CD4-positive, alpha-beta T cell treated with Interferon gamma for 1 hour (primary cell): ENCODE measurements around the gene ANKRD24.
"Not testable (repeated sequence)": the region's sequence is repeated elsewhere in the genome, so short reads cannot be mapped to it uniquely, and the experiment has no call there.

ENCODE experiments used
- DNase-seq: peaks from one replicate; pipeline ENCODE4 v3.0.0-alpha.2; 2020

ANKRD24 gene

GRCh38 chr19:4182084-4182810 is at the start of gene ANKRD24, which contains the start of gene SIRT6:
TSS of gene ANKRD24 (plus strand) at chr19:4182689. CDS start at chr19:4186426, 3,737 bp downstream.
TSS of gene SIRT6 (minus strand) at chr19:4182563. CDS start at chr19:4182539, 24 bp downstream.
- peak; percentile 96 for DNase-seq

GRCh38 chr19:4134351-4134750 is 48.1 kb upstream of the ANKRD24 start:
- DNase-seq: no peak

GRCh38 chr19:4135386-4135785 is 47.1 kb upstream of the ANKRD24 start:
- DNase-seq: not testable (repeated sequence)

- DNase-seq: no peak
These were observed 45.8 kb upstream of the ANKRD24 start for GRCh38 chr19:4136680-4137088.

- DNase-seq: no peak
These were observed 44.0 kb upstream of the ANKRD24 start for GRCh38 chr19:4138445-4138844.

GRCh38 chr19:4139614-4140236 is 42.8 kb upstream of the ANKRD24 start:
- peak; percentile 78 for DNase-seq

GRCh38 chr19:4140237-4140711 is 42.2 kb upstream of the ANKRD24 start:
- peak; percentile 14 for DNase-seq

- not testable (repeated sequence) for DNase-seq
These were observed 39.6 kb upstream of the ANKRD24 start for GRCh38 chr19:4142916-4143315.

- DNase-seq: no peak
These were observed 37.7 kb upstream of the ANKRD24 start for GRCh38 chr19:4144666-4145249.

GRCh38 chr19:4149518-4150288 is 32.8 kb upstream of the ANKRD24 start:
- DNase-seq: no peak

GRCh38 chr19:4151623-4152022 is 30.9 kb upstream of the ANKRD24 start:
- no peak for DNase-seq

GRCh38 chr19:4152241-4152998 is 30.1 kb upstream of the ANKRD24 start:
- DNase-seq: no peak

- DNase-seq: no peak
These were observed 27.7 kb upstream of the ANKRD24 start for GRCh38 chr19:4154571-4155312.

- DNase-seq: no peak
These were observed 25.3 kb upstream of the ANKRD24 start for GRCh38 chr19:4157164-4157563.

GRCh38 chr19:4157971-4158370 is 24.5 kb upstream of the ANKRD24 start:
- DNase-seq: not testable (repeated sequence)

- DNase-seq: no peak
These were observed 20.9 kb upstream of the ANKRD24 start for GRCh38 chr19:4161415-4162077.

- no peak for DNase-seq
These were observed 18.2 kb upstream of the ANKRD24 start for GRCh38 chr19:4164262-4164661.

GRCh38 chr19:4171676-4172075 is 10.8 kb upstream of the ANKRD24 start:
- no peak for DNase-seq

GRCh38 chr19:4172861-4173473 is 9.5 kb upstream of the ANKRD24 start:
- DNase-seq: peak; percentile 35

GRCh38 chr19:4173479-4174212 is 8.8 kb upstream of the ANKRD24 start:
- no peak for DNase-seq
